AG08395 (cell line): ENCODE measurements around the gene NEGR1.

Experiments
- DNase-seq: peaks from one replicate; pipeline ENCODE4 v3.0.0; 2012; ENCODE audit warnings: mixed read lengths, low spot score

NEGR1 gene

DNA sequence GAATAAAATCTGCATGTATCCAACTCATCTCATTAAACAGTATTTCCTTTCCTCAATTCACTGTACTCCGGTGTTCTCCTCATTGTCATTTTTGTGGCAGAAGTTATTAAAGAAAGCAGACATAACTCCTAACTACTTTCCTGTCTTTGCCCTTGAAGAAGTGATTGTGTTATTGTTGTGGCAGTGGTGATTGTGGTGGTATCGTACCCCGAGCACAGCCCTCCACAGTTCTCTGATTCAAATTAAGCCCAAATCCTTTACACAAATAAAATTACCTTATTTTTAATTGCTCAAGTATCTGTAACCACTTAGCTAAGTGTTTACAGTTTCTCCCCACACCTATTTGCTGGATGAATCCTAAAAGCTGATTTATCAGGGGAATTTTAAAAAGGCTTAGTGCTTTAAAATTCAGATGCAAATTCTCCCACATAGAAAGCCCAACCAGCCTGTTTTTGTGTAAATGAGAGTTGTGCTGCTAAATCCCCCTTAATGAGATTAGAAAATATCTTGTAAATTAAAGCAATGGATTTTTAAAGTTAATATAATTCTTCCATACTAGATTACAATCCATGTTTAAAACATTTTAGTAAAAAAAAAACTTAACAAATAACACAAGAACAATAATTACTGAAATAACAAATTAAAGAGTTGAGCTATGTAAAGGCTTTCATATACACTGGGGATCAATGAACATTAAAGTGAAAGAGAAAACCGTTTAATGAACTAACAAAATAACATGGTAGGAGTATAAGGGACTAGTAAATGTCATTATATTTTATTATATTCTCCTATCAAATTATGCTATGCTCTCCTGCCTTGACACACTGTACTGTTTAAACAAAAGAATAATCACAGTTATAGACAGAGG is 259.0 kb downstream of the NEGR1 start:
- DNase-seq, result no peak

DNA sequence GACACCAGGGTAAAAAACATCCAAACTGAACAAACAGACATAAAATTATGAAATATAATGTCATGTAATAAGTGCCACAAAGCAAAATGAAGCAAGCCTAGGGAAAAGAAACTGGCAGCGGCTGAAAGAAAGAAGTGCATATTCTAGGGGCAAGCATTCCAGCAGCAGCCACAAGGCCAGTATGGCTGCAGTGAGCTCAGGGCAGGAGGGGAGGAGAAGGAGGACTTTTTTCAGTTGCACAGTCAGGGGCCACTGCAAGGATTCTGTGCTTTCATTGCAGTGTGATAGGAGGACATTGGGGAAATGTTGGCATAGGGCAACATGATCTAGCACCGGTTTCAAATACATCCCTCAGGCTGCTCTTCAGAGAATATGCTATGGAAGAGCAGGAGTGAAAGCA is 263.8 kb downstream of the NEGR1 start:
- DNase-seq, result no peak

DNA sequence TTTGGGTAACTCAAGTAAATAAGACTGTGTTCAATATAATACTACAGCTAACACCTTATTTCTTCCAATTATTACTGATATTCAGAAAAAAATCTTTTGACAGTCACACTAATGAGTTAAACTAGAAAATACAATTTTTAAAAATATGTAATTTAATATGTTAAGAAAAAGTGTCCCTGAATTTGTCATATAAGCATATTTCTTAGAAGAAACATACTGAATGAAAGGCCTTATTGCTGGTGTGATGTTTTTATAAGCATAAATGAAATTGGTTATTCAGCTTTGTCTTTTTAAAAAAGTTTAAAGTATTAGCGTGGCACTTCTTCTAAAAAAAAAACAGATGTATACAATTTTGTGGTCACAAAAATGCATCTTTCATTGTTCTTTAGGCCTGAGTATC is 267.3 kb downstream of the NEGR1 start:
- DNase-seq, result no peak

DNA sequence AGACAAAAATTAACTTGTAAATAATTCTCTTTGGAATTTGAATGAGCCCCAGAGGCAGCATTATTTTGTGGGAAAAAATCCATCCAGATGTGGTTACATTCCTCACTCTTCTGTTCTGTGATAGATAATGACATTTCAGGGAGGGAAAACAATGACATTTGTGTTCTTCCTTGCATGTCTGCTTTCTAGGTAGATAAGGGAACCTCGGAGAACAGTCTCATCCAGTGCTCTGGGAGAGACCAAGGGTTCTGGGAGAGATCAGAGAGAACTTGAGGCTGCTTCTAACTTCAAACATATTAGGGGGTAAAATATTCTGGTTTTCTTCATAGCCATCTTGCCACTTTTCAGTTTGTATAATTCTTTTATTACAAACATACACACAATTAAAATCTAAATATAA is 269.2 kb downstream of the NEGR1 start:
- DNase-seq, result no peak

DNA sequence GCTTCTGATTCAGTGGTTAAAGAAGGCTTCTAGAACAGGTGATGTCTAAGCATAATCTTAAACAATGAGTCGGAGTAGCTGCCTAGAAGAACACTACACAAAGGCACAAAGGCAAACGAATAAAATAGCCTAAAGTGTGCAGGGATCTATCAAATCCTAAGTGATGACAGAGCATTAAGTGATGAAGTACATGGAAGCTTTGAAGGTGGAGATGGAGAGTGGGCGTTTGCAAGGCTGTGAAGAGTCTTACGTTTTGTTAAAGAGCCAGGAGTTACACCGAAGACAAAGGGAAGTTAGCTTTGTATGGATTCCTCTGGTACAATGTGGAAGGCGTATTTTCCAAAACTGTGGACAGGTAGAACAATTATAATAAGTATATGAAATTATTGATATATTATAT is 270.6 kb downstream of the NEGR1 start:
- no peak for DNase-seq

DNA sequence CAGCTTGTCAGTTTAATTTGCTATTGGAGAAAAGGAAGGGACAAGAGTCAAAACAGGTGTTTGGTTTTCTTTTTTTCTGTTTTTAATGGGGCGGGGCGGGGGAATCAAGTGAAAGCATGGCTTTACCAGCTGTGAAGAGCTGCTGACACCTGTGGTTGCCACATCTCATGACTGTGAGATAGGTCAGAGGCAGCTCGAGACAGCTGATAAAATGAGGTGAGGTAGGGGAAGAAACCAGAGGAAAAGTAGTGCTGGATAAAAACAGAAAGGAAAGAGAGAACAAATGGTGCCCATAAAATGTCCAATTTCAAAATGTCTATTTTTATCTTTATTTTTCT is 272.3 kb downstream of the NEGR1 start:
- DNase-seq, result no peak

DNA sequence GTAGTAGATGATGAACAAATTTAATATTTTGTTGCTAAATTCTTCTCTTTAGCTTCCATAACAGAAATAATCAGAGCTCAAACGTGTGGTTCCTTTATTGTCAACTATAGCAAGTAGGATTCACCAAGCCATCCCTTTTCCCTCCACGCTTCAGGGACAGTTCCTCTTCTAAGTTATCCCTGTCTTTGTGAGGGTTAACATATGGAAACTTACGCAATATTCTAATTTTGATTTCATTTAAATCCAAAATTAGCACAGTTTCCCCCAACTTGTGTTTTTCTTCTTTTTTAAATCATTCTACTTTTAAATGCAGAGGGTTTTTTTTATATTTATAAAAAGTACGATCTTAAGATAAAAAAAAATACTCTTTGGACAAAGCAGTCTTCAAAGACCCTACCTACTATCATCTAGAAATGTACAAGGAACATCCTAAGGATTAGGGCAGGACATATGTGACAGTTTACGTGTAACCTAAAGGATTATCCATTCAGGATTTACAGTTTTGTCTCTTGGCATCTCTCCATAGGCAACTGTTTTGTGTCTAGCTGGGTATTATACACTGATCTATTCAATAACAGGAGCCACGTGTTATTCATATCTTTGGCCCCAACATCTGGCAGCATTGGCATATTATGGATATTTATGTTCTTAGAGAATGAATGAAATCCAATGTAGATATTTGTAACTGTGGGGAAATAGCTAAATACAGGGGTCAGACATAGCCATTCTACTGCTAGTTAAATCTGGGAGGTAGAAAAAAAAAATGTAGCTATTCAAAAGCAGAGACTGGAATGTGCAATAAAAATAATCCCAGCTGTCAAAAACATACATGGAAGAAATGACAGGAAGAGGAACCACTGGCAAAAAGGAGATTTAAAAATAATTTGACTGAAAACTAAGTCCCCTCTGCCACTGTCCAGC is 272.9 kb downstream of the NEGR1 start:
- no peak for DNase-seq

DNA sequence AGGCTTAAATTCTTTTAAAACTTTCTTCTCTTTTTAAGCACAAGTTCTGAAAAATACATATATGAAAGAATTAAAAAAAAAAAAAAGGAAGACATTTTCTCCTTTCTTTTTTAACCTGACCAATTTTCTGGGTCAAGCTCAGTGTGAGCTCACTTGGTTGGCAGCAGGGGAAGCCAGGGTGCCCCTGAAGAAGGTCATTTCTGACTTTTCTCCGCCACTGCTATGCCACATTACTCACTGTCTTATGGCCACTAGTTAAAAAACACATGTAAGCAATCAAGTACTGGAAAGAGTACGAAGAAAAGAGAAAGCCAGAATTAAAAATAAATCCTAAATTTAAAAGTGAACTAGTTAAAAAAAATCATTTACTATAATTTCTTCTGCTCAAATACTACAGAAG is 275.0 kb downstream of the NEGR1 start:
- peak; percentile 2 for DNase-seq

DNA sequence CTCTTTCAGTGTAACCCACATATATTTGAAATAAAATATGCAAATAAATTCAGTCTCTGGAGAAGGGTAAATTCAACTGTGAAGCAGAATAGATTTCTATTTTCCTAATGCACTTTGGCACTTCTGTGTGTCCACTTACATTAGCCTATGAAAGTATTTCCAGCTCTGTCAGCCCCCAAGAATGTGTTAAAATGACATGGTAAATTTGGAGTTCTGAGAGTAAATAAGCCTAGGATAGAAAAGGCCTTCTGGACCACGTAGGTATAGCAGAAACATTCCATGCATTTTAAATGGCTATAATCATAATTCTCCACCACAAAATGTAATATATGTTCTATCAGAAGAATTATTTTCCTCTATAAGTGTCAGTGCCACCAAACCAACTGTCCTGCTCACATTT is 276.2 kb downstream of the NEGR1 start:
- DNase-seq, result no peak

DNA sequence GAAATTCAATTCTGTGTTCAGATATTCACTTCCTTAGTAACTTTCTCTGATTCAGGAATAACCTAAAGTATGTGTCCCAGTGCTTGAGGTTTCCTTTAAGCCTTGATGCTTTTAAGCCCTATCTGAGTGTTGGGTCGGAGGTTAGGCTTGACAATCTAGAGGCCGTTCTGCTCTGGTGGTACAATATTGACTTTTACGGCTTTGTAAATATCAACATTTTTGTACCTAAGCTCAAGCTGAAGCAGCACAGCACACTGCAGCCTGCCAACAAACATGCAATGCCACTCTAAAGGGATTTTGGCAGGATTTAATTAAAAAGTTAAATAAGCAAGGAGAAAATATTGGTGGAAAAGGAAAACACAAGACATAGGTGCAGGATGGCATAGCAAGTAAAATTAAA is 279.2 kb downstream of the NEGR1 start:
- no peak for DNase-seq

DNA sequence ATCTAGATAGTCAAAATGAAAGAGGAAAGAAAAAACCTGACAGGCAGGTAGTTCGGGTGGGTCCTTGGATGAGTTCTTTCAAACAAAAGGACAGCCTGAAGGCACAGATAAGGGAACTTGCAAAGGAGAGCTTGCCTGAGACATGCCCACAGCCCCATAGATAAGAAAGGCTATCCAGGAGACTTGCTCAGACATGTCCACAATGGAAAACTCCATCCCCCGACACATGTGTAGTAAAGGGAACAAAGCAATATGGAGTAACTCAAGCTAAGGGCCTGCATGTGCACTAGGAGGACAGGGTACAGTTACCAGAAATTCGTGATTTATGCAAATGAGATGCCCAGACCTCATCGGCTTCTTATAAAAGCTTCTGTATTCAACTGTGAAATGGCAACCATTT is 281.5 kb downstream of the NEGR1 start:
- DNase-seq, result no peak

DNA sequence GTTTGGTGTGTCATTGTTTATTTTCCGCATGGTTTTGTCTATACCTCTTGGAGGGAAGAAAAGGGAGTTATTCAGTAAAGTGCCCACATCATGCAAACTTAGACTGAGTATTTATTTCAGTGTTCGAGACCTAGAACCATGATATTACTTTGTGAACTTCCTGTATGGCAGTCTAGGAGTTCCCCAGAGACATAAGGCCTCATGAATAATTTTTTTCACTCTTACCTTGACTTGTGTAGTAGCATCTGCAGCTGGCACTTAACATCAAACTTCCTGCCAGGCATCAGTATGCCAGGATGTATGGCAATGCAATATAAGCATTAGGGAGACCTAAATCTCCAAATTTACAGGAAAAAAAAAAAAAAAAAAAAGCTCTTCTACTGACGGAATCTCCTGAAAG is 287.7 kb downstream of the NEGR1 start:
- DNase-seq, result no peak

DNA sequence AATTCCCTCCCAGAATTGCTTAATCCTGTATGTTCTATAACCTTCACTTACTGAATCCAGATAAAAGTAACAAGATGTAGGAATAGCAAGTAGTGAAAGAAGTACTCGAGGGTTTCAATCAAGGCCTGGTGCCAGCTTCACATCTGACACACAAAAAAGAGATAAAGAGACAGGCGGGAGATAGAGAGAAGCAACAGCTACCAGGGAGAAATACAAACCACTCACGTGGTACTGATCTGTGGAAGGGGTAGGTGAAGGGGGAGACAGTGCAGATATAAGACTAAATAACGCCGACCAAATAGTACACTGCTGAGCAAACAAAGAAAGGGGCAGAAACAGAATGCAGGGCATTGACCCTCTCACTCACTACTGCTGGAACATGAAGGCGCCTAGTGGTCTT is 295.2 kb downstream of the NEGR1 start:
- no peak for DNase-seq

DNA sequence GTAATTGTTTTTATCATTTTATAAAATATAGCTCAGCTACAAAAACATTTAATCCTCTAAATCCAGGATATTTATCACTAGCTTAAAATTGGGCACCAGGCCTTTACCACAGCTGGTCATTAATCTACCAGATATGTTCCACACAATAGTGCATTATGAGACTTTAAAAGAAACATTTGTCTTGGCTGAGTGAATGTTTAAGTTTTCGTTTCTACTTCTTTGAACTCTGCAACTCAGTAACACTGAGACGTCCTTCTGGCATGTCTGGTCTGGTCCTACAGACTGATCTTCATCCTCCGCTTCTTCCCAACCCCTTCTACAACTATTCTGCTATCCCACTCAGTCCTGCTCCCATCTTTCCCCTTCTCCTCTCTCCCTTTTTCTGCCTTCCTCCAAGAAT is 296.2 kb downstream of the NEGR1 start:
- no peak for DNase-seq

DNA sequence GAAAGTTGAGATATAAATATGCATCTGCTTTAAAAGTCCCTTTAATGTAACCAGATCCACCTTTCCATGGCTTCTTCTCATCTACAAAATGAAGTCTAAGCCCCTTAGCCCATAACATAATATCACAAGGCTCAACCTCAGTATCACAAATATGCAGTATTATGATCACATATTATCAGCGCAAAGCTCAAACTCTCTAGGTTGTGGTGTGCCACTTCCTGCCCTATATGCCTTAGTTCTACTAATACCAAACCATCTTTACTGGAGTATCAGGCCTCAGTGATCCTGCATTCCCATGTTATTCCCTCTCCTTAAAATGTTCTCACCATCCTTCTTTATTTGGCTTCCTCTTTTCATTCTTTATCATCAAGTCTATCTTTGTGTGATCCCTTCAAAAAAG is 301.8 kb downstream of the NEGR1 start:
- no peak for DNase-seq

DNA sequence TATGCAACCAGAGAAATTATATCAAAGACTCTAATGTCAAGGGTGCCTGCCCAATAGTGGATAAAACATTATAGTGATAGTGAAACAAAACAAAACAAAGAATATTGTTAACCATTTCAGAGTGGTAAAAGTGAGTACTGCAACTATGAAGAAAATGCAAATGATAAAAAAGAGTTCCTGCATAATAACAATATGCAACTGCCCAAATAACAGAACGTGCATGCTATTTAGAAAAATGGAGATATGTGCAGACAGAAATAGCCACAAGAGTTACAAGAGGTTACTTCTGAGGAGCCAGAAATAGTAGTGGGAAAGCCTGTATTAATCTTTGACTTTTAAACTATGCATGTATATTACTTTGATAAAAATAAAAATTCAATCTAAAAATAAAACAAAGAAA is 302.5 kb downstream of the NEGR1 start:
- no peak for DNase-seq

DNA sequence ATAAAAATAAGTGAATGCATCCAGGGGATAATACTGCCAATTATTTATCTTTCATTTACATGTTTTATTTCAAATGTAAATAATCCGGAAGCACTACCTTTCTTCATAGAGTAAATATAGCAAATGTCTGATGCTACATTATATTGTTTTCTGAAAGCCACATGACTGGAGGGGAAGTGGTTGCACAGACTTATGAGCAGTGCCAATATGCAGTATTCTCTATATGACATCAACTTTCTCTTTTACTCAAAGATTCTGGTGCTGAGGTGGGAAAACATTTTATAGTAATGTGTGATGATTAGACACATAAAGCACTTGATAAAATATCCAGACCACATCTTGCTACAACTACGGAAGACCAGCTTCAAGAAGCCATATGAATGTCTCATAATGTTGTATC is 314.7 kb downstream of the NEGR1 start:
- no peak for DNase-seq

DNA sequence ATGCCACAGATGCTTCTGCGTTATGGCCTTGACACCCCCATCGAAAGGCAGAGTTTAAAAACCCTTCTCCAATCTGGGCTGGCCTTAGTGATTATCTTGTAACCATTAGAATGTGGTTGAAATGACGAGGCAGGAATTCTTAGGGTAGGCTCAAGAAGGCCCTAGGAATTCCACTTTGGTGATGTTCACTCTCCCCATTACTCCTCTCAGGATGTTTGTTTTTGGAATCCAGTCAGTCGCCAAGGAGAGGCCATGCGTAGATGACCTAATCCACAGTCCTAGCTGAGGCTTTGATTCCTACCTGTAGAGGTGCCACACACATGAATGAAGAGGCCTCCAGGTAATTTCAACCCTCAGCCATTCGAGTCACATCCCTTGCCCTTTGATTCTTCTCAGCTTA is 318.2 kb downstream of the NEGR1 start:
- DNase-seq, result no peak

DNA sequence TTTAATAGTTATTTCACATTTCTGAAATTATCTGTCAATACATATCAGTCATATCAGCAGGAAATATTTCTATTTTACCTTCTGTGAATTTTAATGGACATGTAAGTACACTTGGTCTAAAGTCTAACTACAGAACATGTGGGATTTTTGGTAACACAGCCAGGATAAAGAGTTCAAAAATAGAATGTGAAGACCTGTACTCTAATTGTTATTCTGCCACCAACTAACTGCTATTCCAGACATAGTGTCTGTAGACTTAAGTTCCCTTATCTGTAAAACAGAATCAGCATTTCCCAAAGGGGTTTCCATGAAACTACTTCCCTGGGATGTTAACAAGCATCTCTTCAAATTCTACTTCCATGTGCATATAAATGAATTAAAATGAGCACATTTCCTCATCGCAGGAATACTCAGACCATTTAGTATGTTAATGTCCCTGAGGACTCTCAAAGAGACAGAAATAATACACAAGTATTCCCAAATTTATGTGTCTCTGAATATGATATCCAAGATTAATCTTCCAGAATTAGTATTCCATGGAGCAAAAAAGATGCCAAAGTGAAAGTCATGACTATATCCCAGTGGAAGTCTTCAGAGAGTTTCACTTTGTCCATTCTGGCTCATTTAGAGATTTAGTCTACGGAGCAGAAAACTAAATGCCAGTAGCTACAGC is 325.6 kb downstream of the NEGR1 start:
- peak; percentile 1 for DNase-seq

DNA sequence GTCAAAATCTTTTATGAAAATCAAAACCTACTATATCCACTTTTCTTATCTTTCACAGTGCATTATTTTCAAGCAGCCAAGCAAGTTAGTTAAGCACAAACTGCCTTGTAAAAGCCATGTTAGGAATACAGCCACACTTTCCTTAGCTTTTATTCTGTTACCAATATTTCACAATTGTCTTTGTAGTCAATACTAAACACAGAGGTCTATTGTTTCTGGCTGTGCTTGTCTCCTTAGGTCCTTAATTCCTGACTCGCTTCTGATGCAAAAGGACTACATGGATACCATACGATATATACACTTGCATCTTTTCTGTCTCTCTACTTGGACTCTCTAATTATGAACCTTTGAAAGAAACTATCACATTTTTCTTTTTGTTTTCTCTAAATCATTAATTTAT is 331.8 kb downstream of the NEGR1 start:
- no peak for DNase-seq

DNA sequence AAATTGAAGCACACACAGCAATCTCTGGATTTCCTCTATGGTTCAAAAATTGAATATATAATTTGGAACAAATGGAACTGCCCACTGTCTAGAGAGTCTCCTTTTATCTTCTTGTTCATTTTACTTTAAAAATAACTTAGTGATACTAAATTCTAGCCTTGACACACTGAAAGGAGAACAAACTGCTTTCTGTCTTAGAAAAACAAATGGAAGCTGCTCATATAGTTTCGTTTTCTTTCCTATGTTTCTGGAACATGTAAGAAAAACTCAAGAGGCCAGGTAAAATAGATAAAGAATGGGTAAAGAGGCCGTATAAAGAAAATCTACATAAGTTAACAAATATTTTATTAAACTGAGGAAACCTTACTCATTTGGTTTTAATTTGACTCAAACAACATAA is 332.7 kb downstream of the NEGR1 start:
- no peak for DNase-seq

DNA sequence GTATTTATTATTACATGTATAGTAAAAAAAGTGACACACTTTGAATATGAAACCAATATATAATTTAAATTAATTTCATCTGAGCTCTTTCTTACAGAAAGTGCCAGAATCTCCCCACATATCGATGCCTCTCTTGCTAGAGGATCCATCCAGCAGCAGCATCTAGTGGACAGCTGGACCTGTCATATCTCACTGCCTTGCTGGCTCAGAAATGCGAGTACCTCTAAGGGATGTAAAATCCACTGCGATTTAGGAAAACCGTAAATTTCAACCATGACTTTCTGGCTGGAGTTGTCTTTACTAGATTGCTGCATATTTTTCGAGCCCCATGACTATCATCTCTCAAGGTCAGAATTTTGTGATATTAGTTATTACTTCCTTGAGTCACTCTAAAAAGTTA is 333.8 kb downstream of the NEGR1 start:
- DNase-seq, result no peak

DNA sequence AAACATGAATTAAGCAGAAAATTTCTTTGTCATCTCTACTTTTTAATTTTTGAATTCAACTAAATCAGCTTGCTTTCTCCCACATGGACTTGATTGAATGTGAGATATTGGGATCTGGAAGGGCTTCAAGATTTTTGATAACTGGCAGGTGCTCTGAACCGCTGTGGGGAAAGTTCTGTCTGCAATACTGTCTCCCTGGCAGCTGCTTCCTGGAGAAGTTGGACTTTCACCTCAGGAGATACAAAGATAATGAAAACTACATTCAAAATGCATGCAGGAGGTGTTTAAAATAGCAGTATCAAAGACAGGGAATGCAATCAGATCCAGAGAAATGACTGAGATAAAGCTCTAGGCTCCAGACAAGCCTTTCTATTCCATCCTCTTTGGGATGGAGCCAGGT is 338.3 kb downstream of the NEGR1 start:
- no peak for DNase-seq
